IMR-90 (cell line): ENCODE results near the gene FTHL17. TPM values are rescaled to one million over a fixed set of nuclear protein-coding genes. Genes with fewer than 3 reads are reported as not detected.

Experiments
- ATAC-seq: fragments of 200-7000 bp; cut with Tn5 transposase; 2 replicates; pipeline ENCODE4 v1.9.1; 2020; ENCODE audit warnings: low read depth, mild to moderate bottlenecking, moderate library complexity
- BruUV-seq: library from RNA; stranded (reverse); fragments of 400-500 nt; replicated peaks from 2 replicates; lab custom pipeline; 2021; lab: Mats Ljungman, UMichigan
- CTCF ChIA-PET: fragments of 300-600 bp; formaldehyde crosslinking; extraction: SDS; loops from one replicate; lab custom pipeline; 2021; ENCODE audit warnings: antibody characterized with exemption; lab: Yijun Ruan, JAX
- POLR2A ChIA-PET: fragments of 300-600 bp; sonication (Branson Sonifier 250); formaldehyde crosslinking; loops from one replicate; lab custom pipeline; 2022; ENCODE audit warnings: antibody characterized with exemption; ENCODE audit not compliant: unreplicated experiment; lab: Charles Lee
- DNase-seq: peaks from one replicate; pipeline ENCODE4 v3.0.0; 2013
- H2AFZ ChIP-seq: replicated peaks from 2 replicates; pipeline ENCODE3; 2013; ENCODE audit warnings: low read length, mild to moderate bottlenecking; ENCODE audit not compliant: poor library complexity
- H2AK5ac ChIP-seq: 2 replicates; pipeline ENCODE4 v1.6.1; 2013; ENCODE audit warnings: low read depth, low read length, inconsistent platforms
- H2AK9ac ChIP-seq: replicated peaks from 2 replicates; pipeline ENCODE3; 2013; ENCODE audit warnings: mild to moderate bottlenecking, low read depth, low read length, moderate library complexity; ENCODE audit not compliant: poor library complexity
- H2BK120ac ChIP-seq: 2 replicates; pipeline ENCODE4 v1.6.1; 2013; ENCODE audit warnings: low read depth, low read length, inconsistent platforms
- H2BK15ac ChIP-seq: 3 replicates; pipeline ENCODE4 v1.6.1; 2013; ENCODE audit warnings: low read depth, low read length, inconsistent platforms
- H2BK20ac ChIP-seq: 2 replicates; pipeline ENCODE4 v1.6.1; 2013; ENCODE audit warnings: low read depth, mild to moderate bottlenecking, inconsistent platforms, low read length, moderate library complexity
- H2BK5ac ChIP-seq: 2 replicates; pipeline ENCODE4 v1.6.1; 2013; ENCODE audit warnings: mild to moderate bottlenecking, low read depth, low read length, inconsistent platforms; ENCODE audit not compliant: poor library complexity, severe bottlenecking
- H3K14ac ChIP-seq: replicated peaks from 2 replicates; pipeline ENCODE4 v1.6.1; 2013; ENCODE audit warnings: low read depth, low read length, inconsistent platforms
- H3K18ac ChIP-seq: 2 replicates; pipeline ENCODE4 v1.6.1; 2013; ENCODE audit warnings: low read depth, low read length, control low read depth
- H3K23ac ChIP-seq: 2 replicates; pipeline ENCODE4 v1.6.1; 2013; ENCODE audit warnings: low read depth, low read length, inconsistent platforms
- H3K27ac ChIP-seq: 2 replicates; pipeline ENCODE4 v1.5.1; 2013; ENCODE audit warnings: mild to moderate bottlenecking, control low read depth, low read length; ENCODE audit not compliant: insufficient read depth
- H3K27me3 ChIP-seq: 2 replicates; pipeline ENCODE4 v1.6.1; 2013; ENCODE audit warnings: low read length; ENCODE audit not compliant: control insufficient read depth, insufficient read depth
- H3K36me3 ChIP-seq: 2 replicates; pipeline ENCODE4 v1.6.1; 2013; ENCODE audit warnings: low read length, mixed read lengths; ENCODE audit not compliant: control insufficient read depth, insufficient read depth
- H3K4ac ChIP-seq: 2 replicates; pipeline ENCODE4 v1.6.1; 2013; ENCODE audit warnings: low read depth, low read length, inconsistent platforms
- H3K4me1 ChIP-seq: 2 replicates; pipeline ENCODE4 v1.6.1; 2013; ENCODE audit warnings: low read length, mixed read lengths; ENCODE audit not compliant: control insufficient read depth, insufficient read depth
- H3K4me2 ChIP-seq: 2 replicates; pipeline ENCODE4 v1.6.1; 2013; ENCODE audit warnings: low read depth, mild to moderate bottlenecking, control low read depth, low read length, moderate library complexity
- H3K4me3 ChIP-seq: 2 replicates; pipeline ENCODE4 v1.5.1; 2013; ENCODE audit warnings: low read depth, mild to moderate bottlenecking, control low read depth, low read length, moderate library complexity; ENCODE audit not compliant: insufficient read depth
- H3K56ac ChIP-seq: 2 replicates; pipeline ENCODE4 v1.6.1; 2013; ENCODE audit warnings: low read length, inconsistent platforms; ENCODE audit not compliant: insufficient read depth; ENCODE audit errors: extremely low read depth
- H3K79me1 ChIP-seq, 2 experiments: 2 replicates each; pipeline ENCODE4 v1.6.1; 2013; ENCODE audit warnings: low read length in 2 of 2, inconsistent platforms in 1 of 2, low read depth in 1 of 2
- H3K9ac ChIP-seq: 2 replicates; pipeline ENCODE4 v1.6.1; 2013; ENCODE audit warnings: low read depth, low read length, control low read depth
- H3K9me1 ChIP-seq: 2 replicates; pipeline ENCODE4 v1.6.1; 2013; ENCODE audit warnings: low read length, inconsistent platforms; ENCODE audit not compliant: insufficient read depth
- H3K9me3 ChIP-seq: 2 replicates; pipeline ENCODE4 v1.6.1; 2013; ENCODE audit warnings: low read length; ENCODE audit not compliant: control insufficient read depth, insufficient read depth
- H4K20me1 ChIP-seq: 2 replicates; pipeline ENCODE4 v1.6.1; 2013; ENCODE audit warnings: low read length, inconsistent platforms; ENCODE audit not compliant: insufficient read depth
- H4K5ac ChIP-seq: 2 replicates; pipeline ENCODE4 v1.6.1; 2013; ENCODE audit warnings: mild to moderate bottlenecking, low read depth, low read length, control low read depth
- H4K8ac ChIP-seq, 2 experiments: 2 replicates each; pipeline ENCODE4 v1.6.1; 2013; ENCODE audit warnings: low read depth in 2 of 2, low read length in 2 of 2, control low read depth in 1 of 2, inconsistent platforms in 1 of 2
- H4K91ac ChIP-seq: 2 replicates; pipeline ENCODE4 v1.6.1; 2013; ENCODE audit warnings: low read depth, low read length, inconsistent platforms; ENCODE audit not compliant: insufficient read depth
- BHLHE40 ChIP-seq: fragments of 150-350 bp; IDR thresholded peaks from 2 replicates; pipeline ENCODE4 v1.6.1; 2016; ENCODE audit warnings: mild to moderate bottlenecking, low read depth, low read length
- CEBPB ChIP-seq: IDR thresholded peaks from 2 replicates; pipeline ENCODE4 v1.6.1; 2012; ENCODE audit warnings: low read depth, low read length, improper control_type of control experiment
- CHD1 ChIP-seq: IDR thresholded peaks from 2 replicates; pipeline ENCODE4 v1.6.1; 2012; ENCODE audit warnings: low read depth, low read length, improper control_type of control experiment
- CTCF ChIP-seq: conservative IDR thresholded peaks from 2 replicates; pipeline ENCODE4 v1.5.1; 2012; ENCODE audit warnings: mild to moderate bottlenecking, low read depth, low read length, improper control_type of control experiment
- ELK1 ChIP-seq: fragments of 150-350 bp; IDR thresholded peaks from 2 replicates; pipeline ENCODE4 v1.6.1; 2016; ENCODE audit warnings: low read depth, mild to moderate bottlenecking, low read length, moderate library complexity, borderline replicate concordance
- FOS ChIP-seq: fragments of 150-350 bp; IDR thresholded peaks from 2 replicates; pipeline ENCODE4 v1.6.1; 2016; ENCODE audit warnings: low read depth, low read length
- MAFK ChIP-seq: IDR thresholded peaks from 2 replicates; pipeline ENCODE4 v1.6.1; 2012; ENCODE audit warnings: low read depth, low read length, improper control_type of control experiment
- MAZ ChIP-seq: IDR thresholded peaks from 2 replicates; pipeline ENCODE4 v1.6.1; 2012; ENCODE audit warnings: low read depth, mild to moderate bottlenecking, low read length, improper control_type of control experiment, moderate library complexity, borderline replicate concordance
- NFE2L2 ChIP-seq: fragments of 150-350 bp; IDR thresholded peaks from 2 replicates; pipeline ENCODE4 v1.6.1; 2016; ENCODE audit warnings: low read depth, mild to moderate bottlenecking, low read length
- POLR2A ChIP-seq: IDR thresholded peaks from 2 replicates; pipeline ENCODE4 v1.6.1; 2012; ENCODE audit warnings: mild to moderate bottlenecking, low read depth, low read length
- RAD21 ChIP-seq: IDR thresholded peaks from 2 replicates; pipeline ENCODE4 v1.6.1; 2012; ENCODE audit warnings: low read length, improper control_type of control experiment
- RCOR1 ChIP-seq: IDR thresholded peaks from 2 replicates; pipeline ENCODE4 v1.6.1; 2012; ENCODE audit warnings: mild to moderate bottlenecking, low read length, improper control_type of control experiment; ENCODE audit not compliant: insufficient replicate concordance
- RFX5 ChIP-seq: IDR thresholded peaks from 2 replicates; pipeline ENCODE4 v1.8.0; 2012; ENCODE audit warnings: low read depth, mild to moderate bottlenecking, low read length, moderate library complexity
- SMC3 ChIP-seq: fragments of 150-350 bp; IDR thresholded peaks from 2 replicates; pipeline ENCODE4 v1.6.1; 2016; ENCODE audit warnings: low read depth, mild to moderate bottlenecking, antibody characterized with exemption, low read length, moderate library complexity
- USF2 ChIP-seq: fragments of 150-350 bp; IDR thresholded peaks from 2 replicates; pipeline ENCODE4 v1.6.1; 2017; ENCODE audit warnings: mild to moderate bottlenecking, antibody characterized with exemption, low read length, low read depth
- WGBS, 2 experiments: methylation state at CpG; one replicate each; pipeline versions ENCODE4 v1.1.5 to v1.1.7; 2013; ENCODE audit warnings: missing lambda C conversion rate in 2 of 2; ENCODE audit not compliant: insufficient read length in 1 of 2; ENCODE audit errors: extremely low coverage in 2 of 2; 5-methylcytosine and 5-hydroxymethylcytosine counted together
- dilution Hi-C: fragments of 300-500 bp; cut with HindIII; formaldehyde crosslinking; loops from one replicate; pipeline ENCODE4 v1.14.3; 2018; ENCODE audit warnings: low sequenced_read_pairs; ENCODE audit not compliant: unreplicated experiment
- in situ Hi-C: fragments of 300-500 bp; cut with MboI; formaldehyde crosslinking; loops from 3 replicates; pipeline ENCODE4 v1.14.3; 2019; ENCODE audit warnings: low sequenced_read_pairs, inconsistent platforms, mixed read lengths
- intact Hi-C: fragments of 100-400 bp; cut with micrococcal nuclease; formaldehyde crosslinking; loops from 2 replicates; pipeline ENCODE4 v1.10.0; 2022
- polyA plus RNA-seq, 3 experiments: library from polyadenylated mRNA; depleted of rRNA; stranded (reverse); fragments of >200 nt; gene quantifications; 2 replicates each; pipeline ENCODE4 v1.2.3, GENCODE V29; 2012; ENCODE audit warnings: low replicate concordance in 1 of 3
- total RNA-seq: library from RNA; depleted of rRNA; stranded (reverse); fragments of >200 nt; gene quantifications from 2 replicates; pipeline ENCODE4 v1.2.3, GENCODE V29; 2012

The FTHL17 gene
- total and polyA plus RNA-seq, 2 of the 4 experiments (the other 2 are of a cell fraction), result not detected

GRCh38 chrX:31071262-31071661, 579 bp downstream of the FTHL17 start:
- Histone ChIP-seq H2BK20ac (no peak overlapping the region), H4K91ac (no peak overlapping the region), H3K79me1 (no peaks in the 10 kb centered on the region), H2BK5ac (no peak overlapping the region), H2AFZ (no peak overlapping the region), H2AK9ac (no peak overlapping the region), H3K27ac (no peak overlapping the region), H3K9me3 (peaks cover 2% of the 10 kb centered on the region; the same call in 1 of the 2 replicates), H3K14ac (no peak overlapping the region), H2AK5ac (no peak overlapping the region), H3K27me3 (no peaks in the 10 kb centered on the region), H3K4me1 (no peaks in the 10 kb centered on the region), H3K23ac (no peak overlapping the region), H3K4me2 (no peak overlapping the region), H3K9me1 (no peaks in the 10 kb centered on the region), H4K8ac (no peak overlapping the region), H3K36me3 (no peaks in the 10 kb centered on the region), H3K18ac (no peak overlapping the region), H4K20me1 (no peaks in the 10 kb centered on the region), H3K4ac (no peak overlapping the region), H3K56ac (no peak overlapping the region), H3K4me3 (no peak overlapping the region), H4K5ac (no peak overlapping the region), H2BK120ac (no peak overlapping the region), H3K9ac (no peak overlapping the region), H2BK15ac (no peak overlapping the region)
- dilution Hi-C loops (no loop called here), in situ Hi-C loops (no loop called here), intact Hi-C loops (no loop called here)
- ATAC-seq (no peak), DNase-seq (no peak)
- CTCF ChIA-PET, result no interaction called here
- 70% methylated on average over 13 of the region's 18 CpGs; no CpG with 5 or more reads in 1 of the 2 experiments for WGBS, 2 experiments
- POLR2A ChIA-PET, result no interaction called here
- no peak for TF ChIP-seq RCOR1
- no peak for TF ChIP-seq BHLHE40
- TF ChIP-seq ELK1, result no peak
- TF ChIP-seq MAZ, result no peak
- no peak for TF ChIP-seq RAD21
- TF ChIP-seq SMC3, result no peak
- no peak for TF ChIP-seq NFE2L2
- TF ChIP-seq MAFK, result no peak
- TF ChIP-seq CHD1, result no peak
- no peak for TF ChIP-seq CEBPB
- TF ChIP-seq FOS, result no peak
- no peak for TF ChIP-seq RFX5
- no peak for TF ChIP-seq USF2
- no peak for TF ChIP-seq POLR2A
- TF ChIP-seq CTCF, result no peak
- no TSS peak for BruUV-seq
